Measurements from ENCODE around the gene YY1.

GRCh38 chr14:100203146-100203545 is 35.8 kb upstream of the YY1 start:
- TF ChIP-seq POLR2A (IDR thresholded peaks at IDR 0.05), result no peak
- no peak for TF ChIP-seq POLR2AphosphoS5 (IDR thresholded peaks at IDR 0.05)
- no peak for TF ChIP-seq CTCF (IDR thresholded peaks at IDR 0.05)

Data from sigmoid colon (tissue), 4 donors.